Gastrocnemius medialis (tissue), 4 donors: ENCODE measurements around the gene XIRP1. TPM values are rescaled to one million over a fixed set of nuclear protein-coding genes. Genes with fewer than 3 reads are reported as not detected.

ENCODE experiments used
- ATAC-seq, 2 donors: fragments of 150-250 bp; one replicate each; pipeline ENCODE4 v1.9.1; 2016
- DNase-seq, 2 donors: peaks; one replicate each; pipeline ENCODE4 v3.0.0-alpha.2; 2019
- H3K27ac ChIP-seq, 4 donors: fragments of 200-600 bp; sonication (generic); 1 replicate in 1 of 4; 2 replicates in 3 of 4; pipeline ENCODE4 v1.5.1; 2016 to 2018; ENCODE audit warnings: mild to moderate bottlenecking in 2 of 4, moderate library complexity in 1 of 4
- H3K27me3 ChIP-seq, 3 donors: fragments of 200-600 bp; sonication (generic) in 2 of 3; 1 replicate in 1 of 3; 2 replicates in 2 of 3; pipeline versions ENCODE4 v1.5.1 to v1.6.0; 2016 to 2019; ENCODE audit warnings: mild to moderate bottlenecking in 1 of 3, moderate library complexity in 1 of 3
- H3K36me3 ChIP-seq, 2 donors: fragments of 200-600 bp; sonication (generic) in 1 of 2; one replicate each; pipeline ENCODE4 v1.5.1; 2017 to 2018
- H3K4me1 ChIP-seq, 2 donors: fragments of 200-600 bp; sonication (generic) in 1 of 2; one replicate each; pipeline ENCODE4 v1.5.1; 2016 to 2017; ENCODE audit warnings: mild to moderate bottlenecking in 2 of 2
- H3K4me3 ChIP-seq, 4 donors: fragments of 200-600 bp; sonication (generic) in 3 of 4; 1 replicate in 1 of 4; 2 replicates in 3 of 4; pipeline ENCODE4 v1.5.1; 2016 to 2019; ENCODE audit warnings: mild to moderate bottlenecking in 2 of 4
- H3K9me3 ChIP-seq, 3 donors: fragments of 200-600 bp; sonication (generic) in 2 of 3; 1 replicate in 1 of 3; 2 replicates in 2 of 3; pipeline ENCODE4 v1.5.1; 2016 to 2019
- CTCF ChIP-seq, 5 experiments: fragments of 450-650 bp in 3 of 5; fragments of 200-600 bp in 2 of 5; sonication (generic) in 2 of 5; IDR thresholded peaks in 4 of 5; conservative IDR thresholded peaks in 1 of 5; 1 replicate in 4 of 5; 2 replicates in 1 of 5; pipeline ENCODE4 v1.5.1; 2016 to 2019; ENCODE audit warnings: antibody characterized with exemption in 5 of 5, mild to moderate bottlenecking in 3 of 5, moderate library complexity in 3 of 5
- POLR2A ChIP-seq, 2 donors: fragments of 450-650 bp; IDR thresholded peaks; one replicate each; pipeline ENCODE4 v1.6.1; 2017; ENCODE audit warnings: antibody characterized with exemption in 2 of 2, mild to moderate bottlenecking in 2 of 2, moderate library complexity in 2 of 2
- in situ Hi-C, 4 donors: fragments of 200-750 bp; cut with MboI; loops; one replicate each; pipeline versions ENCODE4 v1.15.0 to v1.8.0; 2017; ENCODE audit warnings: low sequenced_read_pairs in 4 of 4
- intact Hi-C: fragments of 100-400 bp; cut with DNase I; formaldehyde crosslinking; loops from one replicate; pipeline ENCODE4 v1.15.1; 2023; ENCODE audit warnings: low total_unique reads
- total RNA-seq, 4 donors: library from RNA; depleted of rRNA; stranded (reverse); fragments of >200 nt; gene quantifications; one replicate each; pipeline versions ENCODE4 v1.1.0 to v1.2.3, GENCODE V29; 2016

Gene XIRP1
- total RNA-seq, 4 donors from 2014 or later, result 52.4 to 329 (median 128) TPM

DNA sequence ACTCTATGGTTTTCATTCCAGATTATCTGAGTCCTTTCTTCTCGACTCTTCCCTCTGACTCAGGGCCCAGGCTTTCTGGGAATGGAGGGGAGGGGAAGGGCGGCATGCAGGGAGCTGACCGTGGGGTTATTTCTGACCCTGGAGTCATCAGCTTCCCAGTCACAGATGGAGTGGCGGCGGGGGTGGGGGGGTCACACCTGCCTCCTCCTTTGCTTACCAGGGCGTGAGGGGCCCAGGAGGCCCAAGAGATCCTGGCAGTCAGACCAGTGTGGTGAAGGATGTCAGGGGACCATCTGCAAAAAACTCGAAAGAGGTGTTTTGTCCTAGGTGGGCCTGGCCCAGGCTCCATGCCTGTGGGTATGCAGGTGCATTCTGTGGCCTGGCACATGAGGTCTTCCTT, 996 bp upstream of the XIRP1 start:
- intact Hi-C loops (loop anchor here (5.0 kb wide), 2 partner anchors 86 to 731 kb away; partner anchors contain the start of genes GORASP1 and TTC21A), in situ Hi-C loops (loop anchor here in 3 of 4 donors (5.0 to 25.0 kb wide), 3 partner anchors 91 to 1269 kb away; partner anchors contain the start of genes CX3CR1 (in 1 of the 3) and RPL14 (in 1 of the 3))
- H3K4me1 ChIP-seq, result peaks cover 58 to 59% of the 10 kb centered on the region in 2 donors
- no peak overlapping the region for H3K4me3 ChIP-seq
- DNase-seq (peak; percentile 66 to 84), ATAC-seq (peak; percentile 25 to 28)
- TF ChIP-seq POLR2A (IDR thresholded peaks at IDR 0.05) (no peak), CTCF (IDR thresholded peaks at IDR 0.05 in 4 of 5, conservative IDR thresholded peaks at IDR 0.05 in 1 of 5) (no peak)
- no peaks in the 10 kb centered on the region for H3K9me3 ChIP-seq
- H3K27me3 ChIP-seq, result no peaks in the 10 kb centered on the region
- peaks cover 0 to 5% of the 10 kb centered on the region in 2 donors for H3K36me3 ChIP-seq
- peak overlapping the region; percentile 91 to 100 (median 98) for H3K27ac ChIP-seq

- intact Hi-C loops, result loop anchor here (5.0 kb wide), 2 partner anchors 84 to 729 kb away; partner anchors contain the start of genes GORASP1 and TTC21A
- H3K27ac ChIP-seq, result peak overlapping the region; percentile 91 to 100 (median 98)
These were observed 622 bp downstream of the XIRP1 start for GRCh38 chr3:39191773-39192172.

DNA sequence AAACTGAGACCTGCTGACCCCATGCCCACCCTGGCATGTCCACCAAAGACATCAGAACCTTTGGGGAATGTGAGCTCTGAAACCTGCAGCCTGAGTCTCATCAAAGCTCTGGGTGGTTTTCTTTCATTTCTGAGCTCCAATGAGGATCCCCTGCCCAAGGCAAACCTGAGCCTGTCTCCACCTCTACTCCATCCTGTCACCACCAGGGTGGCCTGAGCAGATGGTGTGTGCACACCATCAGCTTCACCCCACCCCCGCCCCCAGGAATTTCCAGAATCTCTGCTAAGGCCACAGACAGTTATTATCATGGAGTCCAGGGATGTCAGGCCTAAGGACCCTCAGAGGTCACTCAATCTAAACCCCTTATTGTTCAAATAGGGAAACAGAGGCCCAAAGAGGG, 1.3 kb downstream of the XIRP1 start:
- in situ Hi-C loops (loop anchor here in 3 of 4 donors (5.0 to 25.0 kb wide), 3 partner anchors 94 to 1271 kb away; partner anchors contain the start of genes CX3CR1 (in 1 of the 3) and RPL14 (in 1 of the 3)), intact Hi-C loops (loop anchor here (5.0 kb wide), 2 partner anchors 84 to 729 kb away; partner anchors contain the start of genes GORASP1 and TTC21A)
- H3K4me1 ChIP-seq, result peaks cover 61 to 67% of the 10 kb centered on the region in 2 donors
- H3K27ac ChIP-seq, result peak overlapping the region; percentile 91 to 100 (median 98)
- no peaks in the 10 kb centered on the region for H3K9me3 ChIP-seq
- peak overlapping the region; percentile 47 to 71 (median 48) for H3K4me3 ChIP-seq
- H3K27me3 ChIP-seq, result no peaks in the 10 kb centered on the region
- TF ChIP-seq POLR2A (IDR thresholded peaks at IDR 0.05), result no peak
- TF ChIP-seq CTCF (IDR thresholded peaks at IDR 0.05 in 4 of 5, conservative IDR thresholded peaks at IDR 0.05 in 1 of 5), result no peak
- ATAC-seq, result no peak
- peak in 1 of 2 donors; percentile 39 for DNase-seq
- peaks cover 0 to 16% of the 10 kb centered on the region in 2 donors for H3K36me3 ChIP-seq

More at GRCh38 chr3:39191773-39192172, 622 bp downstream of the XIRP1 start:
- ATAC-seq (peak; percentile 4 to 10), DNase-seq (peak in 1 of 2 donors; percentile 40)
- Histone ChIP-seq H3K4me1 (peaks cover 64 to 67% of the 10 kb centered on the region in 2 donors), H3K36me3 (peaks cover 0 to 11% of the 10 kb centered on the region in 2 donors), H3K27me3 (no peaks in the 10 kb centered on the region), H3K4me3 (peak overlapping the region; percentile 47 to 71 (median 48)), H3K9me3 (no peaks in the 10 kb centered on the region)
- in situ Hi-C loops, result loop anchor here in 3 of 4 donors (5.0 to 25.0 kb wide), 3 partner anchors 93 to 1271 kb away; partner anchors contain the start of genes CX3CR1 (in 1 of the 3) and RPL14 (in 1 of the 3)
- TF ChIP-seq CTCF (IDR thresholded peaks at IDR 0.05 in 4 of 5, conservative IDR thresholded peaks at IDR 0.05 in 1 of 5) (no peak), POLR2A (IDR thresholded peaks at IDR 0.05) (no peak)

- intact Hi-C loops, result loop anchor here (5.0 kb wide), 2 partner anchors 83 to 728 kb away; partner anchors contain the start of genes GORASP1 and TTC21A
- in situ Hi-C loops, result loop anchor here in 3 of 4 donors (5.0 to 25.0 kb wide), 3 partner anchors 94 to 1272 kb away; partner anchors contain the start of genes CX3CR1 (in 1 of the 3) and RPL14 (in 1 of the 3)
- peak overlapping the region; percentile 91 to 100 (median 98) for H3K27ac ChIP-seq
These were observed 1.9 kb downstream of the XIRP1 start for GRCh38 chr3:39190281-39191025.

More at GRCh38 chr3:39190281-39191025, 1.9 kb downstream of the XIRP1 start:
- H3K27me3 ChIP-seq, result no peaks in the 10 kb centered on the region
- peaks cover 54 to 68% of the 10 kb centered on the region in 2 donors for H3K4me1 ChIP-seq
- peak overlapping the region; percentile 47 to 71 (median 48) for H3K4me3 ChIP-seq
- TF ChIP-seq CTCF (IDR thresholded peaks at IDR 0.05 in 4 of 5, conservative IDR thresholded peaks at IDR 0.05 in 1 of 5) (no peak), POLR2A (IDR thresholded peaks at IDR 0.05) (no peak)
- DNase-seq (peak in 1 of 2 donors; percentile 27), ATAC-seq (no peak)
- H3K36me3 ChIP-seq, result peaks cover 0 to 22% of the 10 kb centered on the region in 2 donors
- H3K9me3 ChIP-seq, result no peaks in the 10 kb centered on the region
